GM12872 (cell line): Measurements from ENCODE around the gene GAL3ST2.

Experiments
- CTCF ChIP-seq: IDR thresholded peaks from 3 replicates; pipeline ENCODE4 v1.5.1; 2011; ENCODE audit warnings: low read depth, mild to moderate bottlenecking, low read length, moderate library complexity; ENCODE audit not compliant: insufficient read depth

Gene GAL3ST2

GRCh38 chr2:241750076-241750840, 26.4 kb upstream of the GAL3ST2 start:
- TF ChIP-seq CTCF, result no peak

GRCh38 chr2:241751152-241751551, 25.5 kb upstream of the GAL3ST2 start:
- no peak for TF ChIP-seq CTCF

GRCh38 chr2:241751776-241752175, 24.8 kb upstream of the GAL3ST2 start:
- no peak for TF ChIP-seq CTCF

GRCh38 chr2:241752253-241752652, 24.4 kb upstream of the GAL3ST2 start:
- no peak for TF ChIP-seq CTCF

GRCh38 chr2:241752689-241753276, 23.8 kb upstream of the GAL3ST2 start:
- no peak for TF ChIP-seq CTCF

GRCh38 chr2:241753493-241753892, 23.1 kb upstream of the GAL3ST2 start:
- TF ChIP-seq CTCF, result no peak

- TF ChIP-seq CTCF, result no peak
Measured at GRCh38 chr2:241754042-241754441, 22.6 kb upstream of the GAL3ST2 start.
